GM12878 (cell line): ENCODE measurements around the gene XPNPEP3. TPM values are rescaled to one million over a fixed set of nuclear protein-coding genes. Genes with fewer than 3 reads are reported as not detected.

Experiments
- ATAC-seq: fragments of 200-7000 bp; cut with Tn5 transposase; 3 replicates; pipeline ENCODE4 v1.9.1; 2020; ENCODE audit warnings: mild to moderate bottlenecking, moderate library complexity
- BruUV-seq: library from RNA; stranded (reverse); fragments of 400-500 nt; replicated peaks from 2 replicates; lab custom pipeline; 2021; lab: Mats Ljungman, UMichigan
- CTCF ChIA-PET: fragments of 300-600 bp; sonication (Branson Sonifier 250); formaldehyde crosslinking; extraction: SDS; loops from one replicate; lab custom pipeline; 2021; ENCODE audit warnings: inconsistent platforms; lab: Yijun Ruan, JAX
- POLR2A ChIA-PET: fragments of 350-600 bp; formaldehyde crosslinking; extraction: SDS; loops from one replicate; lab custom pipeline; 2021; ENCODE audit warnings: inconsistent platforms; lab: Charles Lee
- RAD21 ChIA-PET: fragments of 300-600 bp; sonication (Branson Sonifier 250); formaldehyde crosslinking; loops from one replicate; lab custom pipeline; 2023; ENCODE audit warnings: antibody characterized with exemption; ENCODE audit not compliant: unreplicated experiment; lab: Charles Lee
- SMC1A ChIA-PET: fragments of 300-600 bp; sonication (Branson Sonifier 250); formaldehyde crosslinking; loops from one replicate; lab custom pipeline; 2023; ENCODE audit not compliant: unreplicated experiment, uncharacterized antibody; lab: Charles Lee
- DNase-seq: peaks from one replicate; pipeline ENCODE4 v3.0.0-alpha.2; 2011; ENCODE audit warnings: low read depth, low spot score
- FAIRE-seq: peaks from 3 replicates; lab custom pipeline; 2011; peaks lifted over from hg19 to GRCh38; lab: Jason Lieb, UNC
- H2AFZ ChIP-seq: 2 replicates; pipeline ENCODE4 v1.6.0; 2011; ENCODE audit warnings: low read depth, low read length, control low read depth; ENCODE audit not compliant: control insufficient read depth
- H3K27ac ChIP-seq: 2 replicates; pipeline ENCODE4 v1.5.1; 2011; ENCODE audit warnings: control low read depth; ENCODE audit not compliant: control insufficient read depth, insufficient read depth
- H3K27me3 ChIP-seq, 2 experiments: replicated peaks in 1 of 2; 2 replicates each; pipeline versions ENCODE4 v1.6.0 to v1.6.1; 2011; ENCODE audit warnings: low read length in 1 of 2; ENCODE audit not compliant: control insufficient read depth in 2 of 2, insufficient read depth in 2 of 2
- H3K36me3 ChIP-seq, 2 experiments: 2 replicates each; pipeline ENCODE4 v1.5.1; 2011; ENCODE audit warnings: low read length in 1 of 2; ENCODE audit not compliant: control insufficient read depth in 2 of 2, insufficient read depth in 2 of 2
- H3K4me1 ChIP-seq: 2 replicates; pipeline ENCODE4 v1.6.1; 2011; ENCODE audit warnings: mild to moderate bottlenecking, low read length, moderate library complexity, mixed read lengths; ENCODE audit not compliant: control insufficient read depth, insufficient read depth
- H3K4me2 ChIP-seq: 2 replicates; pipeline ENCODE4 v1.6.0; 2011; ENCODE audit warnings: control low read depth; ENCODE audit not compliant: control insufficient read depth, insufficient read depth
- H3K4me3 ChIP-seq: fragments of 200-600 bp; sonication (generic); 2 replicates; pipeline ENCODE4 v1.5.1; 2016
- H3K79me2 ChIP-seq: 2 replicates; pipeline ENCODE4 v1.6.0; 2011; ENCODE audit warnings: low read length; ENCODE audit not compliant: control insufficient read depth, insufficient read depth
- H3K9ac ChIP-seq: 2 replicates; pipeline ENCODE4 v1.8.0; 2011; ENCODE audit warnings: low read length, control low read depth, mixed read lengths; ENCODE audit not compliant: control insufficient read depth, insufficient read depth
- H3K9me3 ChIP-seq: replicated peaks from 3 replicates; pipeline ENCODE4 v1.5.1; 2011; ENCODE audit warnings: mild to moderate bottlenecking, low read length; ENCODE audit not compliant: control insufficient read depth, insufficient read depth
- H4K20me1 ChIP-seq: 2 replicates; pipeline ENCODE4 v1.6.0; 2011; ENCODE audit not compliant: control insufficient read depth, insufficient read depth
- ATF3 ChIP-seq: IDR thresholded peaks from 2 replicates; pipeline ENCODE4 v1.6.1; 2011; ENCODE audit warnings: low read depth, mild to moderate bottlenecking, low read length, moderate library complexity, borderline replicate concordance; ENCODE audit errors: extremely low read depth
- CREB1 ChIP-seq: IDR thresholded peaks from 2 replicates; pipeline ENCODE4 v1.6.1; 2012; ENCODE audit warnings: low read depth, mild to moderate bottlenecking, inconsistent platforms
- E2F4 ChIP-seq: IDR thresholded peaks from 2 replicates; pipeline ENCODE4 v1.6.1; 2012; ENCODE audit warnings: low read depth, low read length, improper control_type of control experiment
- FOS ChIP-seq: IDR thresholded peaks from 3 replicates; pipeline ENCODE4 v1.6.1; 2011; ENCODE audit warnings: borderline replicate concordance; ENCODE audit not compliant: insufficient read length; ENCODE audit errors: extremely low read depth
- IKZF2 ChIP-seq, 2 experiments: fragments of 450-650 bp; IDR thresholded peaks; 2 replicates each; pipeline ENCODE4 v1.6.1; 2017; ENCODE audit warnings: mild to moderate bottlenecking in 2 of 2, moderate library complexity in 2 of 2
- KAT2A ChIP-seq: conservative IDR thresholded peaks from 2 replicates; pipeline ENCODE4 v1.6.1; 2011; ENCODE audit warnings: low read depth, low read length; ENCODE audit not compliant: control insufficient read depth
- MEF2B ChIP-seq: fragments of 450-650 bp; IDR thresholded peaks from 2 replicates; pipeline ENCODE4 v1.6.1; 2018; ENCODE audit warnings: mild to moderate bottlenecking, moderate library complexity; ENCODE audit not compliant: partially characterized antibody, poor library complexity, severe bottlenecking
- NRF1 ChIP-seq: conservative IDR thresholded peaks from 2 replicates; pipeline ENCODE4 v1.6.1; 2011; ENCODE audit warnings: mild to moderate bottlenecking, low read depth, low read length, improper control_type of control experiment
- SMAD1 ChIP-seq: fragments of 450-650 bp; IDR thresholded peaks from 2 replicates; pipeline ENCODE4 v1.6.1; 2018; ENCODE audit warnings: mild to moderate bottlenecking, low read depth; ENCODE audit not compliant: partially characterized antibody
- SREBF1 ChIP-seq: IDR thresholded peaks from 2 replicates; pipeline ENCODE4 v1.6.1; 2012; ENCODE audit warnings: mild to moderate bottlenecking, low read length
- TARDBP ChIP-seq: IDR thresholded peaks from 2 replicates; pipeline ENCODE4 v1.6.1; 2016; ENCODE audit warnings: borderline replicate concordance
- WRNIP1 ChIP-seq: IDR thresholded peaks from 2 replicates; pipeline ENCODE4 v1.6.1; 2011; ENCODE audit warnings: low read depth, low read length, improper control_type of control experiment, borderline replicate concordance
- ZNF217 ChIP-seq: fragments of 450-650 bp; IDR thresholded peaks from 2 replicates; pipeline ENCODE4 v1.6.1; 2017; ENCODE audit warnings: antibody characterized with exemption, mild to moderate bottlenecking
- ZNF592 ChIP-seq: fragments of 450-650 bp; IDR thresholded peaks from 2 replicates; pipeline ENCODE4 v1.6.1; 2017; ENCODE audit warnings: mild to moderate bottlenecking, moderate library complexity
- WGBS: methylation state at CpG from one replicate; pipeline ENCODE4 v1.1.6; 2016; ENCODE audit warnings: low lambda C conversion rate; ENCODE audit not compliant: insufficient replicate concordance, insufficient coverage; ENCODE audit errors: missing lambda C conversion rate; 5-methylcytosine and 5-hydroxymethylcytosine counted together
- in situ Hi-C: fragments of 300-500 bp; cut with MboI; formaldehyde crosslinking; loops from 9 replicates; pipeline ENCODE4 v1.14.3; 2018; ENCODE audit warnings: mixed read lengths
- intact Hi-C: fragments of 100-400 bp; cut with micrococcal nuclease; formaldehyde crosslinking; loops from one replicate; pipeline ENCODE4 v1.14.2; 2022; ENCODE audit not compliant: unreplicated experiment
- polyA plus RNA-seq, 11 experiments: library from polyadenylated mRNA; depleted of rRNA in 4 of 11; unstranded in 6 of 11; stranded (reverse) in 5 of 11; fragments of >200 nt; fragmentation: Nextera tagmentation in 4 of 11; fragmentation: Illumina TruSeq in 1 of 11; extraction: Ambion mirVana in 4 of 11; extraction: Trizol in 1 of 11; gene quantifications; 1 replicate in 1 of 11; 2 replicates in 10 of 11; pipeline versions ENCODE4 v1.2.1 to v1.2.3, GENCODE V29; 2011 to 2016; ENCODE audit warnings: inconsistent platforms in 2 of 11, missing spikeins in 2 of 11, low read depth in 1 of 11
- total RNA-seq, 4 experiments: library from RNA; depleted of rRNA in 3 of 4; stranded (reverse); fragments of >200 nt in 3 of 4; fragmentation: Illumina TruSeq in 1 of 4; extraction: Trizol in 1 of 4; gene quantifications; 2 replicates each; pipeline versions ENCODE4 v1.2.1 to v1.2.3, GENCODE V29; 2013 to 2021

XPNPEP3 gene
- total and polyA plus RNA-seq, 10 of the 15 experiments (the other 5 are each of a cell fraction or from before 2014, with no cell fraction given) = 6.7 to 19.9 (median 11.7) TPM

- H3K4me2 ChIP-seq = peak overlapping the region; percentile 86; the same call in 1 of the 2 replicates
- DNase-seq = no peak
- CTCF ChIA-PET = interaction anchor here (1.1 to 3.9 kb wide), 7 partner anchors 11 to 417 kb away, joined by 3 to 15 read pairs (median 3); no protein-coding TSS in a partner anchor
- no peaks in the 10 kb centered on the region for H4K20me1 ChIP-seq
- H3K27me3 ChIP-seq = no peaks in the 10 kb centered on the region
- no TSS peak for BruUV-seq
- RAD21 ChIA-PET = interaction anchor here (1.0 to 2.4 kb wide), 3 partner anchors 20 to 170 kb away, joined by 3 to 17 read pairs (median 7); no protein-coding TSS in a partner anchor
- no peak for ATAC-seq
- H3K36me3 ChIP-seq = peaks cover 1 to 11% of the 10 kb centered on the region in 2 experiments; a peak in 2 of 4 replicates
- H3K27ac ChIP-seq = no peak overlapping the region
- no peak overlapping the region; the same call in 1 of the 2 replicates for H3K9ac ChIP-seq
- intact Hi-C loops (no loop called here), in situ Hi-C loops (no loop called here)
- H3K4me3 ChIP-seq = peak overlapping the region; percentile 96
- no peak for FAIRE-seq
- SMC1A ChIA-PET = interaction anchor here (0.8 to 3.3 kb wide), 8 partner anchors 14 to 417 kb away, joined by 3 to 14 read pairs (median 6); no protein-coding TSS in a partner anchor
- POLR2A ChIA-PET = interaction anchor here (1.2 to 6.2 kb wide), 4 partner anchors 13 to 43 kb away, joined by 3 to 41 read pairs (median 4); partner anchors contain the start of gene SLC25A17
- H2AFZ ChIP-seq = no peak overlapping the region
- peaks cover 4% of the 10 kb centered on the region for H3K4me1 ChIP-seq
- WGBS = 94% methylated on average over 1 of the region's 1 CpG
- H3K9me3 ChIP-seq = no peaks in the 10 kb centered on the region
- peaks cover 78% of the 10 kb centered on the region for H3K79me2 ChIP-seq
- no peak for TF ChIP-seq MEF2B
- no peak for TF ChIP-seq E2F4
- no peak for TF ChIP-seq IKZF2 (IDR thresholded peaks at IDR 0.05)
- no peak for TF ChIP-seq ZNF592
- TF ChIP-seq ATF3 = no peak
- TF ChIP-seq SREBF1 = no peak
- TF ChIP-seq WRNIP1 = no peak
- no peak for TF ChIP-seq SMAD1
- TF ChIP-seq ZNF217 = no peak
- no peak for TF ChIP-seq CREB1
- TF ChIP-seq TARDBP = no peak
- no peak for TF ChIP-seq KAT2A
- TF ChIP-seq FOS = no peak
- no peak for TF ChIP-seq NRF1
Measured at GRCh38 chr22:40853333-40853732, 3.6 kb upstream of the XPNPEP3 start.
